ENCODE measurements around the gene KMO.

KMO gene

DNA sequence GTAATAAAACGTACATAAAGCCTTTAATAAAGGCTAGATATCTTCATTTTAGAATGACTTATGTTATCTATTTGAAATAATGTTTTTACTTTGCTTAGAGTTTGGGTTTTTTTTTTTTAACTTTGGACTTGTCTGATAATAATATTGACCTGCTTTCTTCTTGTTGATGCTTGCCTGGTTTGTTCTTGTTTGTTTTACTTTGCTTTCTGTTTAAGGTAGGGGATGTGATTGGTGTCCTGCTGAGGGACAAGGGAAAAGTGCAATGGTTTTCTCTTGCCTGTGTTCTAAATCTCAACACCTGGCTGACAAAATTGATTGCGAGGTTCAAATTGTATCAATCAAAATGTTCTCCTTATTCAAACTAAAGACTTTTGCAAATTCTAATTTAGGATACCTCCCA lies 10.5 kb upstream of the KMO start:
- TF ChIP-seq CTCF (conservative IDR thresholded peaks at IDR 0.05; ENCODE audit: low read length), result no peak
- DNase-seq (ENCODE audit: low read depth), result no peak

DNA sequence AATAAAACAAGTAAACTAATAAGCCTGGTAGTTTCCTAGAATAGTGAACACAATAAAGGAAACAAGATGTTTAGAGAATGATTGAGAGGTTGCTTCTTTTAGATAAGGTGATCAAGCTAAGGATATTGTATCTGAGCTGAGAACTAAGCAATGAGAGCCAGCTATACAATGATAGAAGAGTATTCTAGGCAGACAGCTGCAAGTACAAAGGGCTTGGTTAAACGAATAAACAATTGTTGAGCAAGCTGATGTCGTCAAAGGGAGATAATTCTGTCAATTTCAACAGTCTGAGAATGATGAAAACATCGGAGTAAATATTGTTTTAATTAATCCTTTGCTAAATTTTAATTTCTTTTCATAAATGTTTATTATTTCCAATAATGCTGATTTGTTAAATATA lies 7.2 kb upstream of the KMO start:
- H3K4me3 ChIP-seq (ENCODE audit: low read length), result no peak overlapping the region
- no peak for DNase-seq (ENCODE audit: low read depth)
- no peak for TF ChIP-seq CTCF (conservative IDR thresholded peaks at IDR 0.05; ENCODE audit: low read length)

More for the DNA sequence above, 10.5 kb upstream of the KMO start:
- no peak overlapping the region for H3K4me3 ChIP-seq (ENCODE audit: low read length)

DNA sequence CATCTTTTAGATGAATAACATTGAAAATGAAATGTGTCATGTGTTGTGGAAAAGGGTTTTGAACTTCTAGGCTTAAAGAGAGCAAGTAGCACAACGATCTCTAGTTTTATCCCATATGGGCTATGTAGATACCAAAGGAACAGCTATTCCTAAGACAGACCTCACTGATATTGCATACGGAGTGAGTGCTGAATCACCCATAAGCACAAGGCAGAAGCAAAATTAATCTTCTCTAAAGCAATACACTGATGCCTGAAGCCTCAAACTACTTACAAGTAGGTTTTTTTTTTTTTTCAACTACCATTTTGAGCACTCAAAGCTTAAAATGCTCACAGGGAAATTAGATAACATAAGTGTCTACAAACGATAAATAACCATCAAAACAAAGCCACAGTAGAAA lies 5.0 kb upstream of the KMO start:
- no peak for DNase-seq (ENCODE audit: low read depth)
- TF ChIP-seq CTCF (conservative IDR thresholded peaks at IDR 0.05; ENCODE audit: low read length), result no peak
- H3K4me3 ChIP-seq (ENCODE audit: low read length), result no peak overlapping the region

DNA sequence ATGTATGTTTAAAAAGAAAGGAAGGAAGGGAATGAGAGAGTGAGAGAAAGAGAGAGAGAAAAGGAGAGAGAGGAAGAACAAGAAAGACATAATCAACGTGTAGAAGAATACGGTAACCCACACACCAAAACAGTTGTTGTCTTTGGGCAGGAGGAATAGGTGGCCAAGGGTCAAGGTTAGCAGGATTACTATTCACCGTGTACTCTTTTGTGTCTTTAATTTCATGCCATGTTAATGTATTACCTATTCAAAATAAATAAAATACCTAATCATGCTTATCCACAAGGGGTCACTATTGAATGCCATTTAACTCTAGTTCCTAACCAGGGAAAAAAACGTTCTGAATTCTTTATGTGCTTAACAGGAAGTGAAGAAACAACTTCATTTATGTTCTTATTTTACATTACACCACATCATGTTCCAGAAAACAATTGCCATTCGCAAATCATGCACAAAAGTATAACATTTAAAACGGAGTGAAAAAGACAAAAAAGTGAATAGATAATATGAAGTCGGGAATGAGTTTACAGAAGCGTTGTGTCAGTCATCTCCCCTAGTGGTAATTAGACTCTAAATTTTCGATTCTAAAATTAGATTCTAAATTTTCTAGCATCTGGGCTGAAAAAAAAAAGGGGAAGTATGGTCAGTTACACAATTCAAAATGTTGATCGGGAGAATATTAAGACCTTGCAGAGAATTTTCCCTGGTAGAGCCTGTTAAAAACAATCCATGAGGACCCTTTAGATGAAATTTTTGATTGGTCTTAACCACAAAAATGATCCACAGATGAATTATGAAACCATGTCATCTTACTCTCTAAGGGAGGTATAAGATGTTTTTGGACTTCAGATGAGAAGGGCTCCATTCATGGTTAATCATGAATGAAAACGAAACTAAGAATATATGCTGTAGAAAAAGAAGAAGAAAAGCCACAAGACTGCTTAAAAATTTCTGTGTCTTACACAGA lies 700 bp upstream of the KMO start:
- TF ChIP-seq CTCF (conservative IDR thresholded peaks at IDR 0.05; ENCODE audit: low read length), result peak; percentile 69
- DNase-seq (ENCODE audit: low read depth), result peak; percentile 69
- peak overlapping the region; percentile 67 for H3K4me3 ChIP-seq (ENCODE audit: low read length)

- no peak for TF ChIP-seq CTCF (conservative IDR thresholded peaks at IDR 0.05; ENCODE audit: low read length)
- no peak overlapping the region for H3K4me3 ChIP-seq (ENCODE audit: low read length)
- DNase-seq (ENCODE audit: low read depth), result no peak
These were observed 686 bp downstream of the KMO start for GRCh38 chr1:241532864-241533263.

DNA sequence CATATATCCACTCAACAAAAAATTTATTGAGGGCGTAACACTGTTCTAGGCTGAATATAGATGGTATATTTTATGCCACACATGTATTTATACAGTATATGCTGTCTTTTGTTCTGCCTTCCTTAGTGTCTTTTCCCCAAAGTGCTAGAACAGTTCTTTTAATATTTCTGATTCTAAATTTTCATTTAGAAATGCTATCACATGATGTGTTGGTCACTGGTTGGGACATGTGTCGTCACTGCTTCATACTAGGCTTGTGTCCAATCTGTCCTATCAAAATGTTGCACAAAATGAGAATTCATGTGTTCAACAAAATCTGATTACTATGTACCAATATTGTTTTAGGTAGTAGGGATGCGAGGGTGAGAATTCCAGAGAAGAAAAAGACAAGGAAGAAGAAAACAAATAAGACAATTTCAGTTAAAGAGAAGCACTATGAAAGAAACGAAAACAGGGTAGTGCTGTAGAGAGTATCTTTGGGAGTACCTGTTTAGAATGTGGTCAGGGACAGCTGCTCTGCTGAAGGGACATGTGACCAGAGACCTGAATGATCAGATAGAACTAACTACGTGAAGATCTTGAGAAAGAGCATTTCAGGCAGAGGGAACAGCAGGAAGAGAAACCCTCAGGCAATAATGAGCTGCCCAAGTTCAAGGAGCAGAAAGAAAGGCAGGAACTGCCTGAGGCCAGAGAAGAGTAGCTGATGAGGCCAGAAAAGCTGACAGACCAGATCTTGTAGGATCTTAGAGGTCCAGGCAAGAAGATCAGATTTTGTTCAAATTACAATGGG lies 1.3 kb downstream of the KMO start:
- no peak for TF ChIP-seq CTCF (conservative IDR thresholded peaks at IDR 0.05; ENCODE audit: low read length)
- no peak for DNase-seq (ENCODE audit: low read depth)
- H3K4me3 ChIP-seq (ENCODE audit: low read length), result no peak overlapping the region

All from AG10803 (cell line).